Fibroblast of the aortic adventitia (primary cell): ENCODE data around the gene FBLIM1. TPM values are rescaled to one million over a fixed set of nuclear protein-coding genes. Genes with fewer than 3 reads are reported as not detected.

ENCODE experiments used
- DNase-seq: peaks from one replicate; pipeline ENCODE4 v3.0.0-alpha.2; 2010; ENCODE audit warnings: low read depth
- H3K4me3 ChIP-seq: 2 replicates; pipeline ENCODE4 v1.5.1; 2011; ENCODE audit warnings: low read depth, mild to moderate bottlenecking, control low read depth, low read length, moderate library complexity
- total RNA-seq: library from RNA; depleted of rRNA; stranded (reverse); fragments of >200 nt; gene quantifications from 2 replicates; pipeline ENCODE4 v1.2.3, GENCODE V29; 2012; ENCODE audit warnings: low replicate concordance
- TF ChIP-seq, protein P1 (sequence below): IDR thresholded peaks from 2 replicates; pipeline ENCODE4 v1.5.1; 2011; ENCODE audit warnings: mild to moderate bottlenecking, low read length, control low read depth, inconsistent platforms; ENCODE audit not compliant: insufficient read depth

The FBLIM1 gene
- total RNA-seq, 1 donor = 41.0 TPM

DNA sequence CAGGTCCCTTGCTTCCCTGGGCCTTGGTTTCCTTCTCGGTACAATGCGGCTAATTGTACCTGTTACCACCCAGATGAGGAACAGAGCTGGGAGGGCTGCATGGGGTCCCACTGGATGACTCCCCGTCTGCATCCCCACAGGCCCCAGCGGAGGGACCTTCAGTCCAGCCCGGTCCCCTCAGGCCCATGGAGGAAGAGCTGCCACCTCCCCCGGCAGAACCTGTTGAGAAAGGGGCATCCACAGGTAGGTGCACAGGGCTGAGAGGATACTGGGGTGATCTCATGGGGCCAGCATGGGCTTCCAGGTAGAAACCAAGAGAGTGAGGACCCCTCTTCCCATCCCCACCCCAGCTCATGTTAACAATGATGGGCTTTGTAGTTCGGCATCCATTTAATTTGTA lies 9.8 kb downstream of the FBLIM1 start:
- no peak for DNase-seq
- TF ChIP-seq, protein P1, sequence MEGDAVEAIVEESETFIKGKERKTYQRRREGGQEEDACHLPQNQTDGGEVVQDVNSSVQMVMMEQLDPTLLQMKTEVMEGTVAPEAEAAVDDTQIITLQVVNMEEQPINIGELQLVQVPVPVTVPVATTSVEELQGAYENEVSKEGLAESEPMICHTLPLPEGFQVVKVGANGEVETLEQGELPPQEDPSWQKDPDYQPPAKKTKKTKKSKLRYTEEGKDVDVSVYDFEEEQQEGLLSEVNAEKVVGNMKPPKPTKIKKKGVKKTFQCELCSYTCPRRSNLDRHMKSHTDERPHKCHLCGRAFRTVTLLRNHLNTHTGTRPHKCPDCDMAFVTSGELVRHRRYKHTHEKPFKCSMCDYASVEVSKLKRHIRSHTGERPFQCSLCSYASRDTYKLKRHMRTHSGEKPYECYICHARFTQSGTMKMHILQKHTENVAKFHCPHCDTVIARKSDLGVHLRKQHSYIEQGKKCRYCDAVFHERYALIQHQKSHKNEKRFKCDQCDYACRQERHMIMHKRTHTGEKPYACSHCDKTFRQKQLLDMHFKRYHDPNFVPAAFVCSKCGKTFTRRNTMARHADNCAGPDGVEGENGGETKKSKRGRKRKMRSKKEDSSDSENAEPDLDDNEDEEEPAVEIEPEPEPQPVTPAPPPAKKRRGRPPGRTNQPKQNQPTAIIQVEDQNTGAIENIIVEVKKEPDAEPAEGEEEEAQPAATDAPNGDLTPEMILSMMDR = no peak
- no peak overlapping the region for H3K4me3 ChIP-seq

DNA sequence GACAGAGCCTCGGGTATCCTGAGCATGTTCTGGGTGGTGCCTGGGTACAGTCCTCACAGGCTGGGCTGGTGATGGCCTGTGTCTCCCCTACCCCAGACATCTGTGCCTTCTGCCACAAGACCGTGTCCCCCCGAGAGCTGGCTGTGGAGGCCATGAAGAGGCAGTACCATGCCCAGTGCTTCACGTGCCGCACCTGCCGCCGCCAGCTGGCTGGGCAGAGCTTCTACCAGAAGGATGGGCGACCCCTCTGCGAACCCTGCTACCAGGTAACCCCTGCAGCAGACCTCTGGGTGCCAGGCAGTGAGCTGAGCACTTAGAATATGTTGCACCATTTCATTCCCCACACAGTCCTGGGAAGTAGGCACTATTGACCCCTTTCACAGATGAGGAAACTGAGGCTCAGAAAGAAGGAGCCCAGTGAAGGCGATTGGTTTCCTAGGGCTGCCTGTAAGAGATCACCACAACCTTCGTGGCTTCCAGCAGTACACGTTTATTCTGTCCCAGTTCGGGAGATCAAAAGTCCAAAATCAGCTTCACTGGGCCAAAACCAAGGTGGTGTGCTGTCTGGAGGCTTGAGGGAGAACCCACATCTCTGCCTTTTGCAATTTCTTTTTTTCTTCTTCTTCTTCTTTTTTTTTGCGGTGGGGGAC lies 11.8 kb downstream of the FBLIM1 start:
- no peak for DNase-seq
- TF ChIP-seq, protein P1 = no peak
- no peak overlapping the region for H3K4me3 ChIP-seq

DNA sequence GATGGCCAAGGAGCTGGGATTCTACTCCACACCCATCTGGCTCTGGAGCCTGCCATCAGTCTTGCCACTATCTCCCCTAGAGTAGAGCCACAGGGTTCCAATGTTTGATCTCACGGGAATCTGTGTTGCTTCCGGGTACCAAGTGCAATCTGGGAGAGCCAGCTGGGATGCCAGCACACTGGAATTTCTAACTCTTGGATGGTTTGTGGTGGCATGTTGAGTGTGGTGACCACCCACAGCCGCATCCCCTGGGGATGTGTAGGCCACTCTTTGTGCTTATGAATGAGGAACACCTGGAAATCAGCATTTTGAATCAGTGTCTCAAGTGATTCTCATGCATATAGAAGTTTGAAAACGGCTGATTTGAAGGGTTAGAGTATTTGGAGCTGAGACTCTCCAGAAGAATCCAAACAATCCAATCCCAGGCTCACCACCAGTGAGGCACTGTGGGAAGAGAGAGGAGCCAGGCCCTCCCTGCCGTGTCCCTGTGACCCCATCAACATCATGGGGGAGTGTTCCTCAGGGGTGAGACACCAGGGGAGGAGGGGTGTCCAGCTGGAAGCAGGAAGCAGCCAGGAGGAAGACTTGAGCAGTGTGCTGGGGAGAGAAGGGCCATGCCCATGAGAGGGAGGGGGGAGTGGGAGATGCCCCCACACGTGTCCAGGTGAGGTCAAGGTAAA lies 13.4 kb downstream of the FBLIM1 start:
- no peak overlapping the region for H3K4me3 ChIP-seq
- TF ChIP-seq, protein P1 = no peak
- no peak for DNase-seq

DNA sequence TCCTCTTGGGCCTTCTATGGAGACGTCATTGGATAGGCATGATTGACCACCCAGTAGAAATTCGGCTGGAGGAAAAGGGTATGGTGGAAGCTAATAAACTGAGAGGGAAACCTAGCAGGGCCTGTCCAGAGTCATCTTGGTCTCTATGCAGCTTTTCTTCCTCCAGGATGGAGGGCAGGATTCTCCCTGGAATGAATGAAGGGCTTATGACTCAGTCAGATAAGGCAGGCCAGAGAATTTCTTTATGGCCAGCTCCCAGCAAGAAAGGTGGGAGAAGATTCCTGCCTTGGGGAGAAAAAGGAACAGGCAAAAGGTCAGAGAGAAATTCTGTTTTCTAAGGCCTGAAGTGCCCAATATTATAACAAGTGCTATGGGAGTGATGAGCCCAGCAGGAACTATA lies 17.1 kb downstream of the FBLIM1 start:
- DNase-seq = peak; percentile 62
- TF ChIP-seq, protein P1 = no peak
- no peak overlapping the region for H3K4me3 ChIP-seq

DNA sequence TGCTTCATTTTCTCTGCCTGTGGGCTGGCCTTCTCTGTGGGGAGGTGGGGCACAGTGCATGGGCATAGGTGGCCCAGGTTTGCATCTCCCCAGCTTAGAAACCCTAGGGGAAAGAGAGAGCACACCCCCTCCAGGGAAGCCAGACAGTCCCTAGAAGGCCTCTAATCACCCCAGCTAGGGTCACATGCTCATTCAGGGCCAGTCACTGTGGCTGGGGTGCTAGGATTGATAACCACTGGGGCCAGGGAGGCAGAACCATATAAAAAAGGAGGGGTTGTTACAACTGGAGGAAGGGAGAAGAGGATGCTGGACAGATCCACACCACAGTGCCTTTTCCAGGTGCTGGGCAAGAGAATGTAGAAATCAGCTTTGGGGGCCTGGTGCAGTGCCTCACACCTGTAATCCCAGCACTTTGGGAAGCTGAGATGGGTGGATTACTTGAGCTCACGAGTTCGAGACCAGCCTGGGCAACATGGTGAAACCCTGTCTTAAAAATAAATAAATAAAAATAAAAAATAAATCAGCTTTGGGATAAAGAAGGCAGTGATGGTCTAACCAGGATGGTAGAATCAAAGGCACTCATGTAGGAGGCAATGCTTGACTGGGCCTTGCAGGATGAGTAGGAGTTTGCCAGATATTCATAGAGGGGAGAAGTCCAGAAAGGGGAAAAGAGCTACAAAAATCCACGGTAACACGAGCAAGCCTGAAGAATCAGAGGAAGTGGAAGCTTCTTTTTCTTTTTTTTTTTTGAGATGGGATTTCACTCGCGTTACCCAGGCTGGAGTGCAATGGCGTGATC lies 19.5 kb downstream of the FBLIM1 start:
- H3K4me3 ChIP-seq = no peak overlapping the region
- no peak for DNase-seq
- TF ChIP-seq, protein P1 = no peak

DNA sequence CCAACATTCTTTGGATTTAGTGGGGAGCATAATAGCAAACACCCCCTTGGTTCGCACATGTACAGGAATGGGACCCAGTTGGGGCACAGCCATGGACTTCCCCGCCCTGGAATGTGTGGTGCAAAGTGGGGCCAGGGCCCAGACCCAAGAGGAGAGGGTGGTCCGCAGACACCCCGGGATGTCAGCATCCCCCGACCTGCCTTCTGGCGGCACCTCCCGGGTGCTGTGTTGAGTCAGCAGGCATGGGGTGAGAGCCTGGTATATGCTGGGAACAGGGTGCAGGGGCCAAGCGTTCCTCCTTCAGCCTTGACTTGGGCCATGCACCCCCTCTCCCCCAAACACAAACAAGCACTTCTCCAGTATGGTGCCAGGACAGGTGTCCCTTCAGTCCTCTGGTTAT lies 27.1 kb downstream of the FBLIM1 start:
- TF ChIP-seq, protein P1 = no peak
- no peak for DNase-seq
- no peak overlapping the region for H3K4me3 ChIP-seq
